K562 (cell line): ENCODE data around the gene COL4A2. TPM values are rescaled to one million over a fixed set of nuclear protein-coding genes. Genes with fewer than 3 reads are reported as not detected.

Experiments
- ATAC-seq: fragments of 200-7000 bp; cut with Tn5 transposase; 3 replicates; pipeline ENCODE4 v1.9.1; 2020; ENCODE audit warnings: moderate library complexity
- BruUV-seq: library from RNA; stranded (reverse); fragments of 400-500 nt; replicated peaks from 2 replicates; lab custom pipeline; 2021; lab: Mats Ljungman, UMichigan
- CTCF ChIA-PET: fragments of 300-600 bp; formaldehyde crosslinking; extraction: SDS; loops from one replicate; lab custom pipeline; 2021; ENCODE audit warnings: low intra/inter-chr PET ratio; lab: Yijun Ruan, JAX
- POLR2A ChIA-PET: fragments of 300-600, 350-650 bp; sonication (Branson Sonifier 250); formaldehyde crosslinking; extraction: SDS; loops from one replicate; lab custom pipeline; 2021; ENCODE audit warnings: antibody characterized with exemption, inconsistent platforms; lab: Yijun Ruan, JAX
- DNase-seq, 4 experiments: peaks; one replicate each; pipeline versions ENCODE4 v3.0.0 to v3.0.0-alpha.2; 2011 to 2018; ENCODE audit warnings: low spot score in 3 of 4, mixed read lengths in 3 of 4; ENCODE audit errors: extremely low read depth in 1 of 4
- FAIRE-seq: peaks from 2 replicates; lab custom pipeline; 2011; peaks lifted over from hg19 to GRCh38; lab: Jason Lieb, UNC
- H2AFZ ChIP-seq: 2 replicates; pipeline ENCODE4 v1.6.0; 2011; ENCODE audit warnings: low read depth, low read length, control low read depth, inconsistent platforms
- H3K27ac ChIP-seq: fragments of 200-600 bp; 3 replicates; pipeline ENCODE4 v1.8.0; 2011; ENCODE audit warnings: low read depth, mild to moderate bottlenecking, control low read depth, inconsistent platforms, low read length, moderate library complexity, mixed read lengths; ENCODE audit errors: extremely low read depth
- H3K27me3 ChIP-seq, 2 experiments: fragments of 300-600 bp in 1 of 2; 2 replicates in 1 of 2; 3 replicates in 1 of 2; pipeline versions ENCODE4 v1.6.0 to v1.8.0; 2011; ENCODE audit warnings: inconsistent platforms in 2 of 2, low read length in 2 of 2, mild to moderate bottlenecking in 1 of 2, mixed read lengths in 1 of 2, moderate library complexity in 1 of 2; ENCODE audit not compliant: control insufficient read depth in 2 of 2, insufficient read depth in 2 of 2
- H3K36me3 ChIP-seq: fragments of 300-600 bp; 3 replicates; pipeline ENCODE4 v1.8.0; 2011; ENCODE audit warnings: mild to moderate bottlenecking, low read length, inconsistent platforms; ENCODE audit not compliant: control insufficient read depth, insufficient read depth
- H3K4me1 ChIP-seq, 2 experiments: fragments of 200-600 bp in 1 of 2; replicated peaks in 1 of 2; 2 replicates in 1 of 2; 3 replicates in 1 of 2; pipeline versions ENCODE4 v1.5.1 to v1.8.0; 2011; ENCODE audit warnings: inconsistent platforms in 2 of 2, low read length in 2 of 2, mild to moderate bottlenecking in 1 of 2, mixed read lengths in 1 of 2, moderate library complexity in 1 of 2; ENCODE audit not compliant: control insufficient read depth in 2 of 2, insufficient read depth in 2 of 2
- H3K4me2 ChIP-seq: 2 replicates; pipeline ENCODE4 v1.6.1; 2011; ENCODE audit warnings: low read length, control low read depth, inconsistent platforms, mixed read lengths; ENCODE audit not compliant: insufficient read depth
- H3K4me3 ChIP-seq: fragments of 200-600 bp; sonication (generic), shearing (Covaris generic); 2 replicates; pipeline ENCODE4 v1.5.1; 2016; ENCODE audit warnings: control low read depth, inconsistent platforms
- H3K79me2 ChIP-seq: fragments of 200-600 bp; 3 replicates; pipeline ENCODE4 v1.8.0; 2011; ENCODE audit warnings: low read length, inconsistent platforms; ENCODE audit not compliant: control insufficient read depth, insufficient read depth
- H3K9ac ChIP-seq, 2 experiments: 2 replicates each; pipeline versions ENCODE4 v1.6.0 to v1.6.1; 2011; ENCODE audit warnings: low read depth in 2 of 2, low read length in 2 of 2, control low read depth in 1 of 2, inconsistent platforms in 1 of 2, mild to moderate bottlenecking in 1 of 2, mixed read lengths in 1 of 2; ENCODE audit not compliant: insufficient read depth in 1 of 2
- H3K9me1 ChIP-seq: one replicate; pipeline ENCODE4 v1.6.0; 2011; ENCODE audit warnings: inconsistent platforms, mild to moderate bottlenecking, low read length, moderate library complexity; ENCODE audit not compliant: control insufficient read depth, insufficient read depth
- H3K9me3 ChIP-seq: replicated peaks from 2 replicates; pipeline ENCODE4 v1.5.1; 2011; ENCODE audit warnings: low read depth, low read length, inconsistent platforms; ENCODE audit not compliant: control insufficient read depth, insufficient read depth
- H4K20me1 ChIP-seq: replicated peaks from 2 replicates; pipeline ENCODE4 v1.6.1; 2011; ENCODE audit warnings: low read length, inconsistent platforms, mixed read lengths; ENCODE audit not compliant: control insufficient read depth, insufficient read depth
- CEBPB ChIP-seq: fragments of 450-650 bp; IDR thresholded peaks from 2 replicates; pipeline ENCODE4 v1.6.1; 2016; ENCODE audit warnings: missing genetic modification characterization, missing compliant biosample characterization
- HIVEP1 ChIP-seq: fragments of 250-450 bp; sonication (Bioruptor Pico); IDR thresholded peaks from 2 replicates; pipeline ENCODE4 v1.4.0; 2020; ENCODE audit warnings: mild to moderate bottlenecking
- KAT7 ChIP-seq: sonication (generic); formaldehyde crosslinking; IDR thresholded peaks from 2 replicates; pipeline ENCODE4 v1.8.0; 2022; ENCODE audit warnings: missing genetic modification reagents, mild to moderate bottlenecking, borderline replicate concordance
- MED1 ChIP-seq: sonication (generic); formaldehyde crosslinking; IDR thresholded peaks from 2 replicates; pipeline ENCODE4 v1.8.1; 2023; ENCODE audit warnings: missing genetic modification reagents, borderline replicate concordance
- NFXL1 ChIP-seq: fragments of 450-650 bp; formaldehyde crosslinking; IDR thresholded peaks from 2 replicates; pipeline ENCODE4 v1.4.0; 2021; ENCODE audit warnings: mild to moderate bottlenecking
- RBFOX2 ChIP-seq: fragments of 200-400 bp; formaldehyde crosslinking; IDR thresholded peaks from 2 replicates; pipeline ENCODE4 v1.6.1; 2017; ENCODE audit warnings: low read depth, mild to moderate bottlenecking, low read length, moderate library complexity
- SIRT6 ChIP-seq: IDR thresholded peaks from one replicate; pipeline ENCODE4 v1.6.1; 2012; ENCODE audit warnings: low read depth, mild to moderate bottlenecking, control low read depth, inconsistent platforms, low read length, moderate library complexity
- ZNF280B ChIP-seq: fragments of 250-450 bp; sonication (Bioruptor Pico); IDR thresholded peaks from 2 replicates; pipeline ENCODE4 v1.5.1; 2021; ENCODE audit warnings: mild to moderate bottlenecking
- ZNF431 ChIP-seq: sonication (generic); formaldehyde crosslinking; IDR thresholded peaks from 2 replicates; pipeline ENCODE4 v1.8.0; 2022; ENCODE audit warnings: mild to moderate bottlenecking, missing genetic modification reagents
- ZNF75A ChIP-seq: fragments of 450-650 bp; formaldehyde crosslinking; IDR thresholded peaks from 2 replicates; pipeline ENCODE4 v1.4.0; 2020; ENCODE audit warnings: mild to moderate bottlenecking
- WGBS: fragments of 100-300 bp; shearing (Covaris generic); methylation state at CpG from one replicate; pipeline ENCODE4 v1.1.6; 2016; ENCODE audit warnings: low coverage, mixed read lengths; ENCODE audit not compliant: insufficient coverage; ENCODE audit errors: missing lambda C conversion rate; 5-methylcytosine and 5-hydroxymethylcytosine counted together
- in situ Hi-C: fragments of 300-500 bp; cut with MboI; formaldehyde crosslinking; loops from 4 replicates; pipeline ENCODE4 v1.15.0; 2018; ENCODE audit warnings: inconsistent platforms, mixed read lengths
- intact Hi-C: fragments of 100-400 bp; cut with micrococcal nuclease; formaldehyde crosslinking; loops from 2 replicates; pipeline ENCODE4 v1.14.2; 2022
- polyA plus RNA-seq, 8 experiments: library from polyadenylated mRNA; depleted of rRNA in 4 of 8; stranded (reverse) in 5 of 8; unstranded in 3 of 8; fragments of >200 nt; fragmentation: Nextera tagmentation in 2 of 8; fragmentation: Illumina TruSeq in 1 of 8; extraction: Ambion mirVana in 2 of 8; extraction: Trizol in 1 of 8; gene quantifications; 2 replicates each; pipeline versions ENCODE4 v1.2.1 to v1.2.3, GENCODE V29; 2011 to 2014; ENCODE audit warnings: inconsistent platforms in 1 of 8, missing spikeins in 1 of 8
- total RNA-seq, 7 experiments: library from RNA; depleted of rRNA in 6 of 7; stranded (reverse); fragments of >200 nt in 6 of 7; fragmentation: Illumina TruSeq in 2 of 7; extraction: Trizol in 2 of 7; gene quantifications; 2 replicates each; pipeline versions ENCODE4 v1.2.1 to v1.2.3, GENCODE V29; 2011 to 2021; ENCODE audit warnings: low replicate concordance in 1 of 7
- TF ChIP-seq, protein P1 (sequence below), 2 experiments: fragments of 450-650 bp; IDR thresholded peaks; 2 replicates each; pipeline ENCODE4 v1.6.1; 2016
- TF ChIP-seq, protein P2 (sequence below): fragments of 250-450 bp; sonication (Bioruptor Pico); IDR thresholded peaks from 2 replicates; pipeline ENCODE4 v1.5.0; 2020; ENCODE audit warnings: mild to moderate bottlenecking

Gene COL4A2
- total and polyA plus RNA-seq, 9 of the 15 experiments (the other 6 are each of a cell fraction or from before 2014, with no cell fraction given), result 0.13 to 15.2 (median 8.1) TPM

DNA sequence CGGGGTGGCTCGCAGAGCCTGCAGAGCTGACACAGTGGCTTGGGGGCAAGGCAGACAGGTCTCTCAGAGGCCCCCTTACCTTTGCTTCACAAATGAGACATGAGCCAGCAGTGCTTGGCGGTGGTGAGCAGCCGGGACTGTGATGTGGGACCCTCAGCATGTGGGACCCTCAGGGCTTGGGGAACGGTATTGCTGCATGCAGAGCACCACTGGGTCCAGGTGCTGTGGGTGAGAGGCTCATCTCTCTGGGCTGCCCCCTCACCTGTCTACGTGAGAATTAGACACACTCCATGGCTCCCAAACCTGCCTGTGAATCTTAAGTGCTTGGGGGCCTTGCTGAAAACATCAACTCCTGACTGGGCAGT is 106.6 kb downstream of the COL4A2 start:
- Histone ChIP-seq H3K4me1 (no peaks in the 10 kb centered on the region), H3K27ac (no peak overlapping the region), H3K9ac (no peak overlapping the region), H3K9me3 (no peaks in the 10 kb centered on the region), H3K79me2 (no peaks in the 10 kb centered on the region), H3K9me1 (no peaks in the 10 kb centered on the region), H3K27me3 (peaks cover 12 to 36% of the 10 kb centered on the region in 2 experiments; a peak in 4 of 5 replicates), H3K36me3 (no peaks in the 10 kb centered on the region), H3K4me3 (no peak overlapping the region), H3K4me2 (no peak overlapping the region), H2AFZ (no peak overlapping the region), H4K20me1 (peaks cover 12% of the 10 kb centered on the region; the same call in 1 of the 2 replicates)
- no TSS peak for BruUV-seq
- 3% methylated on average over 6 of the region's 6 CpGs for WGBS
- no peak for DNase-seq
- ChIA-PET POLR2A (no interaction called here), CTCF (interaction anchor here (1.9 kb wide), 1 partner anchor 191 kb away, joined by 5 read pairs; no protein-coding TSS in a partner anchor)
- intact Hi-C loops, result loop anchor here (10.0 kb wide), 1 partner anchor 1449 kb away; no protein-coding TSS in a partner anchor
- TF ChIP-seq, protein P1, sequence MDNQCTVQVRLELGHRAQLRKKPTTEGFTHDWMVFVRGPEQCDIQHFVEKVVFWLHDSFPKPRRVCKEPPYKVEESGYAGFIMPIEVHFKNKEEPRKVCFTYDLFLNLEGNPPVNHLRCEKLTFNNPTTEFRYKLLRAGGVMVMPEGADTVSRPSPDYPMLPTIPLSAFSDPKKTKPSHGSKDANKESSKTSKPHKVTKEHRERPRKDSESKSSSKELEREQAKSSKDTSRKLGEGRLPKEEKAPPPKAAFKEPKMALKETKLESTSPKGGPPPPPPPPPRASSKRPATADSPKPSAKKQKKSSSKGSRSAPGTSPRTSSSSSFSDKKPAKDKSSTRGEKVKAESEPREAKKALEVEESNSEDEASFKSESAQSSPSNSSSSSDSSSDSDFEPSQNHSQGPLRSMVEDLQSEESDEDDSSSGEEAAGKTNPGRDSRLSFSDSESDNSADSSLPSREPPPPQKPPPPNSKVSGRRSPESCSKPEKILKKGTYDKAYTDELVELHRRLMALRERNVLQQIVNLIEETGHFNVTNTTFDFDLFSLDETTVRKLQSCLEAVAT (IDR thresholded peaks at IDR 0.05), result no peak
- TF ChIP-seq HIVEP1 (CRISPR knock-in tag) (no peak), SIRT6 (no peak), ZNF280B (no peak), ZNF75A (CRISPR knock-in tag) (no peak), CEBPB (tag) (no peak), MED1 (CRISPR knock-in tag) (no peak), KAT7 (CRISPR knock-in tag) (no peak), NFXL1 (CRISPR knock-in tag) (no peak), ZNF431 (CRISPR knock-in tag) (no peak), RBFOX2 (no peak)
- TF ChIP-seq, protein P2, sequence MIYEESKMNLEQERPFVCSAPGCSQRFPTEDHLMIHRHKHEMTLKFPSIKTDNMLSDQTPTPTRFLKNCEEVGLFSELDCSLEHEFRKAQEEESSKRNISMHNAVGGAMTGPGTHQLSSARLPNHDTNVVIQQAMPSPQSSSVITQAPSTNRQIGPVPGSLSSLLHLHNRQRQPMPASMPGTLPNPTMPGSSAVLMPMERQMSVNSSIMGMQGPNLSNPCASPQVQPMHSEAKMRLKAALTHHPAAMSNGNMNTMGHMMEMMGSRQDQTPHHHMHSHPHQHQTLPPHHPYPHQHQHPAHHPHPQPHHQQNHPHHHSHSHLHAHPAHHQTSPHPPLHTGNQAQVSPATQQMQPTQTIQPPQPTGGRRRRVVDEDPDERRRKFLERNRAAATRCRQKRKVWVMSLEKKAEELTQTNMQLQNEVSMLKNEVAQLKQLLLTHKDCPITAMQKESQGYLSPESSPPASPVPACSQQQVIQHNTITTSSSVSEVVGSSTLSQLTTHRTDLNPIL (CRISPR knock-in tag), result no peak
- in situ Hi-C loops, result no loop called here
- no peak for FAIRE-seq
- no peak for ATAC-seq
